Measurements from ENCODE around the gene IFNA13. TPM values are rescaled to one million over a fixed set of nuclear protein-coding genes. Genes with fewer than 3 reads are reported as not detected.

The IFNA13 gene
- total RNA-seq, 3 donors from 2014 or later = not detected

DNA sequence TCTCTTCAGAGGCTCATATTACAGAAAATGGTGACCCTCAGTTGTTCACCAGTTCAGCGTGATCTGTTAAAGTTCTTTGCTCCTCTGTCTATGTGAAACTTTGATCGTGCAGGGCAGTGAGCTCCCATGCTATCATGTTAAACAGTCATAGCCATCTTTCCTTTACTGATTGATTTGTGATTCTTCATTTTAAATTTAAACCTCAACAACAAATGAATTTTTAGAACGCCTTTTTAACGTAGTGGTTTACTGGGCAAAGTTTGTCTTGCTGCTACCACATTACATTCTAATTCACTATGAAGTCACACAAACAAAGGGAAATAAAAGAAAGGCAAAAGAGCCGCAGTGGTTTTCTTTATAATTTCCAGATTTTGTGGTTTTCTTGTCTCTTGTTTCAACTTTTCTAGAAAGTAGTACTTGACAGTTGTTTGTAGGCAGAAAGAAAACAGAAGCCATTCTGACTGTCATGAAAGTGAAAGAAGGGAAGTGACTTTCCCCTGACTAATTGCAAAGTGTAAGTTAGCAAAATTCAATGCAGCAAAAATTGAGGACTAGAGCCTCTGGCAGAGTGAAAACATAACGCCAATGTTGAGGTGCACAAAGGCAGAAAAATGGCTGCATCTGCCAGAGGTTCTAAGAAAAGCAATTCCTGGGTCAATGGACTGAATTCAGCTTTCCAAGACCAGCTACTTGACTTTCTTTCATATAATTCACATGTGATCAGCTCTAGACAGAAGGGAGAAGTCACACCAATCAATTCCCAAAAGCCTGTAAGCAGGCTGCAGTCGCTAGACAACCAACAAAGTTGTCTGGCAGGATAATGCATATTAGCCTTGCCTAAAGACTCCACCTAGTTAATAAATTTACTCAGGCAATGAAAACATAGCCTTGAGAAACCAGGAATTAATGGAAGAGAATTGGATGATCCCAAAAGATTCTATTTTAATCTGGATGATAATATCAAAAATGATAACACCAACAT, 10.1 kb downstream of the IFNA13 start:
- no peak overlapping the region for H3K27ac ChIP-seq
- H3K36me3 ChIP-seq = no peaks in the 10 kb centered on the region
- no peaks in the 10 kb centered on the region for H3K9me3 ChIP-seq
- peak overlapping the region in 1 of 3 donors; percentile 7 for H3K4me3 ChIP-seq
- no peaks in the 10 kb centered on the region for H3K4me1 ChIP-seq
- no peaks in the 10 kb centered on the region for H3K27me3 ChIP-seq
- DNase-seq (ENCODE audit: low spot score in 2 of 2) = no peak
- intact Hi-C loops (cut with DNase I; ENCODE audit: low total_unique reads) = no loop called here
- TF ChIP-seq POLR2A (IDR thresholded peaks at IDR 0.05) (no peak), POLR2AphosphoS5 (IDR thresholded peaks at IDR 0.05) (no peak)
- TF ChIP-seq, protein P1, sequence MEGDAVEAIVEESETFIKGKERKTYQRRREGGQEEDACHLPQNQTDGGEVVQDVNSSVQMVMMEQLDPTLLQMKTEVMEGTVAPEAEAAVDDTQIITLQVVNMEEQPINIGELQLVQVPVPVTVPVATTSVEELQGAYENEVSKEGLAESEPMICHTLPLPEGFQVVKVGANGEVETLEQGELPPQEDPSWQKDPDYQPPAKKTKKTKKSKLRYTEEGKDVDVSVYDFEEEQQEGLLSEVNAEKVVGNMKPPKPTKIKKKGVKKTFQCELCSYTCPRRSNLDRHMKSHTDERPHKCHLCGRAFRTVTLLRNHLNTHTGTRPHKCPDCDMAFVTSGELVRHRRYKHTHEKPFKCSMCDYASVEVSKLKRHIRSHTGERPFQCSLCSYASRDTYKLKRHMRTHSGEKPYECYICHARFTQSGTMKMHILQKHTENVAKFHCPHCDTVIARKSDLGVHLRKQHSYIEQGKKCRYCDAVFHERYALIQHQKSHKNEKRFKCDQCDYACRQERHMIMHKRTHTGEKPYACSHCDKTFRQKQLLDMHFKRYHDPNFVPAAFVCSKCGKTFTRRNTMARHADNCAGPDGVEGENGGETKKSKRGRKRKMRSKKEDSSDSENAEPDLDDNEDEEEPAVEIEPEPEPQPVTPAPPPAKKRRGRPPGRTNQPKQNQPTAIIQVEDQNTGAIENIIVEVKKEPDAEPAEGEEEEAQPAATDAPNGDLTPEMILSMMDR (IDR thresholded peaks at IDR 0.05) = no peak

DNA sequence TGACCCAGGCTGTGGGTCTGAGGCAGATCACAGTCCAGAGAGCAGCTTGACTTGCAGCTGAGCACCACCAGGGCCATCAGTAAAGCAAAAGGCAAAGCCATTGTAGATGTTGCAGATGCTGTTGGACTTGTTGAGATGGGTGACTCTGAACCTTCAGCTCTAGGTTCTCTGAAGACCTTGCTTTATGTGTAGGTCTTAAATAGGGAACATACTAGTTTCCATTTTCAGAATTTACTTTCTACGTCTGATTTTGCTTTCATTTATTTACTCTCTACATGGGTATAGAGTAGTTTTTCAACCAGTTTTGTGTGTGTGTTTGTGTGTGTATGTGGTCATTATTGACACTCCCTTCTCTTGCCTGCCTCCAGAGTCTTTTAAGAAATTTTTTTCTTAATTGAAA, 17.1 kb downstream of the IFNA13 start, which contains the start of gene IFNA6:
Gene IFNA6, minus strand, starts transcription at position 101 of the 400 bp plus-strand sequence. Its CDS starts 0 bp downstream, at position 101.
- Histone ChIP-seq H3K27ac (no peak within 1 kb of the TSS), H3K4me3 (no peak within 1 kb of the TSS), H3K27me3 (no peaks in the 10 kb centered on the region), H3K4me1 (no peaks in the 10 kb centered on the region), H3K36me3 (no peaks in the 10 kb centered on the region), H3K9me3 (no peaks in the 10 kb centered on the region)
- TF ChIP-seq, protein P1 (IDR thresholded peaks at IDR 0.05) = no peak
- no peak for TF ChIP-seq POLR2AphosphoS5 (IDR thresholded peaks at IDR 0.05)
- TF ChIP-seq POLR2A (IDR thresholded peaks at IDR 0.05) = no peak
- DNase-seq (ENCODE audit: low spot score in 2 of 2) = no peak
- intact Hi-C loops (cut with DNase I; ENCODE audit: low total_unique reads) = no loop called here

DNA sequence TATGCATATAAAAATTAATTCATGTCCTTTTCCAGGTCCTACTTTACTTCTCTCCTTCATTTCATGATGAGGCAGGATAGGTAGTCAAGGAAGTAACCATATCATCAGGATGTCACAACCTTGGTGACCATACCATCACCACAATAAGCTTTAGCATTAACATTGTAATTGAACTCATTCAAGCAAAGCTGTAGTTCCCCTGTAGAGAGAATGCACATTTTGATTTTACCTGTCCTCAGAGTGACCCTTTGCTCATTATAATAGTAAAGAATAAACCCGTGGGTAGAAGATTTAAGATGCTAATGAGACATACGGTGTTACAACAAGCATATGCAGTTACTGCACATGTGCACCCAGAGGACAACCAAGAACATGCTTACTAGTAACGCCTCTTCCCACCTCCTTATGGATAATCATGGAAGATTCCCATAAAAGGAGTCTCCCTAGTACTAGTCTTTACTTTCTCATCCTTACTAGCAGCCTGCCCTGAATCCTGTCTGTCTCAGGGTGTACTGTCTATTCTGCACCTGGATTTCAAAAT, 19.4 kb downstream of the IFNA13 start:
- H3K36me3 ChIP-seq = no peaks in the 10 kb centered on the region
- no peaks in the 10 kb centered on the region for H3K27me3 ChIP-seq
- no peaks in the 10 kb centered on the region for H3K4me1 ChIP-seq
- intact Hi-C loops (cut with DNase I; ENCODE audit: low total_unique reads) = no loop called here
- no peak overlapping the region for H3K27ac ChIP-seq
- DNase-seq (ENCODE audit: low spot score in 2 of 2) = no peak
- H3K9me3 ChIP-seq = no peaks in the 10 kb centered on the region
- TF ChIP-seq, protein P1 (IDR thresholded peaks at IDR 0.05) = no peak
- TF ChIP-seq POLR2A (IDR thresholded peaks at IDR 0.05) (no peak), POLR2AphosphoS5 (IDR thresholded peaks at IDR 0.05) (no peak)
- H3K4me3 ChIP-seq = no peak overlapping the region

DNA sequence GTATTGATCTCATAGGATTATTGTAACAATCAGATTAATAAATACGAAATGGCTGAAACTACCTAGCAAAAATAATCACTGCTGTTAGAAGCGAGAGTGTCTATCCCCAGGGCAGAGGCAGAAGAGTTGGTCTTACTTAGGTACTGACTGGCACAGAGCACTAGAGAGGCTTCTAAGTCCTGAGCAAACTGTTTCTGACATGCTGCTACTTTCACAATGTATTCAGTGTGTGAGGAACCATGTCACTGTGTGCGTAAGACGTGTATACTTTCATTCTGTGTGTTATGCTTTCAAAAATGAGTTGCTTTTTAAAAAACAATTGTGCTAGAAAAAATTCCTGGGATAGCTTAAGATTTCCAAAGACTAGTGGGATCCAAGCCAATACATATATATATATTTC, 27.1 kb downstream of the IFNA13 start:
- Histone ChIP-seq H3K27ac (no peak overlapping the region), H3K4me3 (no peak overlapping the region), H3K4me1 (no peaks in the 10 kb centered on the region), H3K27me3 (no peaks in the 10 kb centered on the region), H3K9me3 (no peaks in the 10 kb centered on the region), H3K36me3 (no peaks in the 10 kb centered on the region)
- DNase-seq (ENCODE audit: low spot score in 2 of 2) = no peak
- intact Hi-C loops (cut with DNase I; ENCODE audit: low total_unique reads) = loop anchor here (5.0 kb wide), 1 partner anchor 1568 kb away; no protein-coding TSS in a partner anchor
- TF ChIP-seq POLR2A (IDR thresholded peaks at IDR 0.05) (no peak), POLR2AphosphoS5 (IDR thresholded peaks at IDR 0.05) (no peak)
- TF ChIP-seq, protein P1 (IDR thresholded peaks at IDR 0.05) = no peak

DNA sequence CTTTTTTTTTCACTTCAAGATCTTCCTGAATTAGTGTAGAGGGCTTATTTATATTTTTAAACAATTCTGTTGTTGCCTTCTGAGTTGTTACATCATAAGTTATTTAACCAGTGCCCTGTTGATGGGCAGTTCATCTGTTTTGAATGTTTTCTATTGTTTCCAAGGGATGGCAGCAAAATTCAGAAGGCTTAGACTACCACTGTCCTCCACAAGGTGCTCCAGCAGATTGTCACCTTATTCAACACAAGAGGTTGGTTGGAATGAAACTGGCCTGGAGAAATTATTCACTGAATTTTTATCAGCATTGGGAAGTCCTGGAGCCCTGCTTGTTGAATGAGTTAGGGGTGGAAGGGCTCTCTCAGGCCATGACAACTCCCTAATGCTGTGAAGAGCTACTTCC, 31.4 kb downstream of the IFNA13 start:
- H3K4me1 ChIP-seq = peaks cover 0 to 16% of the 10 kb centered on the region in 2 donors
- no peaks in the 10 kb centered on the region for H3K9me3 ChIP-seq
- intact Hi-C loops (cut with DNase I; ENCODE audit: low total_unique reads) = no loop called here
- no peak for TF ChIP-seq POLR2A (IDR thresholded peaks at IDR 0.05)
- no peak for TF ChIP-seq POLR2AphosphoS5 (IDR thresholded peaks at IDR 0.05)
- TF ChIP-seq, protein P1 (IDR thresholded peaks at IDR 0.05) = no peak
- H3K27me3 ChIP-seq = no peaks in the 10 kb centered on the region
- DNase-seq (ENCODE audit: low spot score in 2 of 2) = no peak
- H3K4me3 ChIP-seq = no peak overlapping the region
- H3K27ac ChIP-seq = no peak overlapping the region
- H3K36me3 ChIP-seq = no peaks in the 10 kb centered on the region

Measured in breast epithelium (tissue), 4 donors.